DMS153 treated with DMSO at 0.1 percent for 48 hours (cell line): ENCODE data around the gene S100A13.
A peak's percentile ranks its signal among the peaks of the same experiment; 100 is the strongest.
"Not testable (repeated sequence)": the region's sequence is repeated elsewhere in the genome, so short reads cannot be mapped to it uniquely, and the experiment has no call there.

Experiments
- DNase-seq: peaks from one replicate; lab custom pipeline; 2025; ENCODE audit not compliant: unreplicated experiment; lab: John Stamatoyannopoulos, UW

The S100A13 gene

DNA sequence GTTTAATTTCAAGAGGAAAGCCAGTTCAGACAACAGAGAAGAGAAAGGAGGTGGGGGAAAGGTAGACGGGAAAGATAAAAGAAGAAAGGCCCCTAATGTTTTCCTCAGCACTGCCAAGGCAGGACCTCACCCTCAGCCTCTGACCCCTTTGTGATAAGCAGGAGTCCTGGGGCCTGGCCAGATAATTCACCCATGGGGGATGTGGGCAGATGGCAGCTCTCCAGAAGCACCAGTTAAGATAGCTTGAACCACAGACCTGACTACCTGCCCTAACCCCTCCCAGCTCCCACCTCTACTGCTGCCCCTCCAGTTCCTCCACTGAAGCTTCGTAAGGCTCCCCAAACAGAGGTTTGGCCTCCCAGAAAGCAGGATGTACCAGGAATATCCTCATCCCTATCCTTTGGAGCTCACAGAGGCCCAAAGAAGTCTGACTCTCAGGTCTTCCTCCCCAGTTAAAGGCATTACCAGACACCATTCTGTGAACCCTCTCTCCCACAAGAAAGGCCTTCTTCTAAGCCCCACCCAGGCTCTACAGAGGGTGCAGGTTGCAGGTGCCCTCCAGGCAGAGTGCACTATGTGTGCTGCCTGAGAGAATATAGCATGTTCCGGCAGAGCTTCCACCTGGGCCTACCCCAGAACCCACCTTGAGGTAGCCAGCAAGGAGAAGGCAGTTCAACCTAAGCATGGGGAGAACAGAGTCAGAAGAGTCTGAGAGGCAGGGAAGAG lies 22.0 kb upstream of the S100A13 start:
- DNase-seq = no peak

DNA sequence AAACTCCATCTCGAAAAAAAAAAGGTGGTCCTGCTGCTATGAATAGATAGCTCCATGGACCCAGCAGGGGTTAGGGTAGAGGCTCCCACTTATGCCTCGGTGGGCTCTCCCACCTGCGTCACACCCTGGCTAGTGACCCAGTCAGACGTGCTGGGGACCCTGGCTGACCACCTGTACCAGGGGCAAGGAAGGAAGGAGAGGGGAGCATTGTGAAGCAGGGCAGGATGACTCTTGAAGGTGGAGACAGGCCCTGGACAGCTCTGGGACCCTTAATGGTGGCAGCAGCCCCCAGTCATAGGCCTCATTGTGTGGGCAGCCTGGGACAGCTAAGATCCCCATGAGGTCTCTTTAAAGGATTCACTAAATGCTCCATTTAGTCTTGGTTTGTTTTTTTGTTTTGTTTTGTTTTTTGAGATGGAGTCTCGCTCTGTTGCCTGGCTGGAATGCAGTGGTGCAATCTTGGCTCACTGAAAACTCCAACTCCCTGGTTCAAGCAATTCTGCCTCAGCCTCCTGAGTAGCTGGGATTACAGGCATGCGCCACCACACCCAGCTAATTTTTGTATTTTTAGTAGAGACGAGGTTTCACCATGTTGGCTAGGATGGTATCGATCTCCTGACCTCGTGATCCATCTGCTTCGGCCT lies 20.8 kb upstream of the S100A13 start:
- no peak for DNase-seq

DNA sequence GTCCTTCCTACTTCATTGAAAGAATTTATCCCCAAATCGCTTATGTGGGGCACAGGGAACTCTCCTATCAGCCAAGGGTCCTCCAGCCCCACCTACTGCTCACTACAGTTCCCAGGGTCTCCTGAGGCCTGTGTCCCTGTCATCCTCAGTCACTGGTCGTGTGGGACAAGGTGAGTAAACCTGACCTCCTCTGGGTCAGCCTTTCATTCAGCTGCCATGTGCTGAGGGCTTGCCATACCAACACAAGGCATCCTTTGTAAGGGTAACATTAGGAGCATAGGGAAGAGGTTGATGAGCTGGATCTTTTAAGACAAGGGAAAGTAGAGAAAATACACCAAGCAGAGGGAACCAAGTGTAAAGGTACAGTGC lies 20.0 kb upstream of the S100A13 start:
- DNase-seq = no peak

DNA sequence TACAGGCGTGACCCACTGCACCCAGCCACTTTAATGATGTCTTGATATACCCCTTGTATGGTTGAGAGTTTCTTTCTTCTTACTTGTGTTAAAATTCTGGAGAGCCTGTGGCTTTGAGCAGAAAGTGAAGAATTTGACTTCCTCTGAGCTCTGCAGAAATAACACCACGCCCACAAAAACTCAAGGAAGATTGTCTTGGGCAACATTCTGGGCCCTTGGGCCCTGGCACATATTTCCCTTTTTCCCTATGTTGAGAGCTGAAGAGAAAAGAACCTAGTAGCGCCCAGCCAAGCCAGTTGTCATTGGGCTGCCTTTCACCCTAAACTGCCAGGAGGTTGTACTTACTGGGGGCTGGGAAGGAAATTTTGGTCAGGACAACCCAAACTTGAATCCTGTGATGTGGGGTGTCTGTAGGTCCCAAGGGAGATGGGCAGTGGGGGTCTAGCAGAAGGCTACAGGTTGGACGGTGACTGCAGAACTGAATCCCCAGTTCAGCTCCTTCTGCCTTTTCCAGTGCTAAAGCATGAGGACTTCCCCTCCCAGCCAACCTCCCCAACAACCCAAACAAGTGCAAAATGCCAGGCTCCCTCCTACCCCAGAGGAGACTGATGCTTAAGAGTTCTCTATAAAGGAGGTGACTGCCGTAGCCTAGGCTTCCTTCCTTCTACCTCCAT lies 19.5 kb upstream of the S100A13 start:
- no peak for DNase-seq

DNA sequence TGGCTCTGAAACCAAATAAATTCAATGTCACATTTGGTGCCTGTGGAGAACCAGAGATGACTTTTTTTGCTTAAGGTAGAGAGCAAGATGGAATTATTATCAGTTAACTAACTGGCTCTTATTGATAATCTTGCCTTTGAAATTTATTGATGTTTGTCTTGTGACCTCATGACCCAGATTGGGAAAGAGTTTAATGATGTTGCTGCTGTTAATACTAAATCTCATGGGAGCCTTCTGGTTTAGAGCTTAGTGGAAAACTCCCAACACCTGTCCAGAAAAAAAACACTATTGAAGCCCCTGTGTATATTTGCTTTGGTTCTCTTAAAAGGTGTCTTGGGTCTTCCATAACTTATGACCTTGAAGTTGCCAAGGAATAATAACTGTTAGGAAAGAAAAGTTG lies 16.5 kb upstream of the S100A13 start:
- no peak for DNase-seq

DNA sequence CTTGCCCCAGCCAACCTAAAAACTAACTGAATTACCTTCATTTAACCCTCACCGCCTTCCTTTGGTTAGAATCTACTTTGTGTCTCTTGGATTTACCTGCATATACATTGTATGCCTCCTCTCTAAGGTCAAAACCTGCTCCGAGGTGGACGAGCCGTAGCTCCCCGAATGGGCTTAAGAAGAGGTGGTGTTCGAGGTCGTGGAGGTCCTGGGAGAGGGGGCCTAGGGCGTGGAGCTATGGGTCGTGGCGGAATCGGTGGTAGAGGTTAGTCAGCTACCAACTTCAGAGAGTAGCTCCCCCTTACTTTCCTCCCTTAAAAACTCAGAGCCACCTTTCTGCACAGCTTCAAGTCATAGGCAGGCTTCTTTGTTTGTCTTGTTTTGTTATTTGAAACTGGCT lies 15.8 kb upstream of the S100A13 start:
- no peak for DNase-seq

DNA sequence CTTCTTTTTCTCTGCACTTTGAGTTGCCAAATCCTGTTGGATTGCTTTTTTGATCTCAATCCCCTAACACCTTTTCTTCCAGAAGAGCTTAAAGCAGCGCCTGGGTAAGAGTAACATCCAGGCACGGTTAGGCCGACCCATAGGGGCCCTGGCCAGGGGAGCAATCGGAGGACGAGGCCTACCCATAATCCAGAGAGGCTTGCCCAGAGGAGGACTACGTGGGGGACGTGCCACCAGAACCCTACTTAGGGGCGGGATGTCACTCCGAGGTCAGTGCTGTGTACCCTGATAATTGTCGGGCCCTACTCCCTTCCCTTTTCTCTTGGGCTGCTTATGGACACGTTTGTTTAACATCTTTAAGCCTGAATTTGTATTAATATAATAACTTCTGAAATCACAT lies 14.9 kb upstream of the S100A13 start:
- DNase-seq = no peak

DNA sequence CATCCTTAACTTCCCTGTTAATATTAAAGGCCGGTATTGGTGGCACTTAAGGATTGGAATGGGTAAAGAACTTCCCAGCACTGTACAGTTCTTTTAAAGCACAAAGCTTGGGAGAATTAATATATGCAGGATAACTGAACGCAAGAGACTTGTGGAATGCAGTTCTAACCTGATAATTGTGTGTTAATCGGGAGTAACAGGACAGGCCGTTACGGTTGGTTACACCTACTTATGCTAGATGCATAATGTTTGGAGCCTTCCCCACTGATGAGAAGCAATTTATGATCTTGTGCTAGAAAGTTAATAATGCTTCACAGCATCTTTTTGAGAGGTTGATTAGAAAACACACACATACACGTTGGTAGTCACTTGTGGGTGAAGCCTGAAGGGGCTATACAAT lies 13.6 kb upstream of the S100A13 start:
- DNase-seq = no peak

DNA sequence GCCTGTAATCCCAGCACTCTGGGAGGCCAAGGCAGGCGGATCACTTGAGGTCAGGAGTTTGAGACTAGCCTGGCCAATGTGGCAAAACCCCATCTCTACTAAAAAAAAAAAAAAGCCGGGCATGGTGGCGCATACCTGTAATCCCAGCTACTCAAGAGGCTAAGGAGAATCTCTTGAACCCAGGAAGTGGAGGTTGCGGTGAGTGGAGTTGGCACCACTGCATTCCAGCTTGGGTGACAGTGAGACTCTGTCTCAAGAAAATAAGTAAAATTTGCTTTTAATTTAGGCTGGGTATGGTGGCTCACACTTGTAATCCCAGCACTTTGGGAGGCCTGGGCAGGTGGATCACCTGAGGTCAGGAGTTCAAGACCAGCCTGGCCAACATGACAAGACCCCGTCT lies 12.9 kb upstream of the S100A13 start:
- DNase-seq = not testable (repeated sequence)

DNA sequence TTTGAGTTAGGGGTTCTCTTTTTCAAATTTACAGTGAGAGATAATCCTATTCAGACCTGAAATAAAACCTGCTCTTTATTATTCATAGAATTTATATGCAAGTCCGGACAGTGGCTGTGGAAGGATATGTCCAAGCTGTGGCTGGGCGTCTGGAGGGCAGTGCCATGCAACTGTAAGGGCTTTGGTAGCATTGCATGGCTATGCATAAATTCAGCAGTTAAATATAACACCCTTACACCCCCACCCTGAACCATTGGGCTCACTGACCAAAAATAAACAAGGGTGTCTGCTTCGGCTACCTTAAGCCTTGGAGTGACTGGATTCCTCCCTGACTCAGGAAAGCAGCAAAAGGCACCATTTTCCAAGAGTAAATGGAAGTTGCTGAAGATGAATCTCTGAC lies 12.0 kb upstream of the S100A13 start:
- DNase-seq = no peak

DNA sequence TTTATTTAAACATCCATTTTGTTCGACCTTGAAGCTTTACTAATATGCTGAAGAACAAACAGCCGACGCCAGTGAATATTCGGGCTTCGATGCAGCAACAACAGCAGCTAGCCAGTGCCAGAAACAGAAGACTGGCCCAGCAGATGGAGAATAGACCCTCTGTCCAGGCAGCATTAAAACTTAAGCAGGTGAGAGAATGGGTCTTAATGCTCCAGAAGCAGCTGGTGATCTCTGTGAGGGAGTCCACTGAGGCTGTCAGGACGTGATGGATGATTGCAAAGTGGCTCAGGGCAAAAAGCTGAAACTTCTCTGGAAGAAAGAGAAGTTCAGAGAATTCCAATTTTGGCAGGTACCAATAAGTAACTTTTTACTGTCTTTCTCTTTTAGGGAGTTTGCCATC lies 11.0 kb upstream of the S100A13 start:
- no peak for DNase-seq

DNA sequence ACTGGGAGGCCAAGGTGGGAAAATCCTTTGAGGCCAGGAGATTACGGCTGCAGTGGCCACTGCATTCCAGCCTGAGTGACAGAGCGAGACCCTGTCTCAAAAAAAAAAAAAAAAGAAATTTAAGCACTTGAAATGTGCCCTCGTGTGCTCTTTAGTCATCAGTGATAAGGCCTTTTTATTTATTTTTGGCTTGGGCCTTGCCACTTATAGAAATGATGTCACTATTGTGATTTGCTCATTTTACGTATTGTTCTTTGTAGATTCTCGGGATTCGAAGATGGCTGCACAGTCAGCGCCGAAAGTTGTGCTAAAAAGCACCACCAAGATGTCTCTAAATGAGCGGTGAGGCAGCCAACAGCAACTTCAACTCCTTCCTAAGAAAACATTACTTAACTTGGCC lies 9.0 kb upstream of the S100A13 start:
- DNase-seq = no peak

DNA sequence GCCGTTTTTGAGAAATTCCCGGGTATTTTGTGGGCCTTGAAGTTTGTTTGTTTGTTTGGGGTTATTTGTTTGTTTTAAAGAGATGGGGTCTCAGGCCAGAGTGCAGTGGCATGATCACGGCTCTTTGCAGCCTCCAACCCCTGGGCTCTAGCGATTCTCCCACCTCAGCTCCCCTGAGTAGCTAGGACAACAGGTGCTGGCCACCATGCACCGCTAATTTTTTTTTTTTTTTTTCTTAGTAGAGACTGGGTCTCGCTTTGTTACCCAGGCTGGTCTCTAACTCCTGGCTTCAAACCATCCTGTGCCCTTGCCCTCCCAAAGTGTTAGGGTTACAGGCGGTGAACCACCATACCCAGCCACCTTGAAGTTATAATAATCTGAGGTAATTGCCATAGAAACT lies 8.6 kb upstream of the S100A13 start:
- no peak for DNase-seq

DNA sequence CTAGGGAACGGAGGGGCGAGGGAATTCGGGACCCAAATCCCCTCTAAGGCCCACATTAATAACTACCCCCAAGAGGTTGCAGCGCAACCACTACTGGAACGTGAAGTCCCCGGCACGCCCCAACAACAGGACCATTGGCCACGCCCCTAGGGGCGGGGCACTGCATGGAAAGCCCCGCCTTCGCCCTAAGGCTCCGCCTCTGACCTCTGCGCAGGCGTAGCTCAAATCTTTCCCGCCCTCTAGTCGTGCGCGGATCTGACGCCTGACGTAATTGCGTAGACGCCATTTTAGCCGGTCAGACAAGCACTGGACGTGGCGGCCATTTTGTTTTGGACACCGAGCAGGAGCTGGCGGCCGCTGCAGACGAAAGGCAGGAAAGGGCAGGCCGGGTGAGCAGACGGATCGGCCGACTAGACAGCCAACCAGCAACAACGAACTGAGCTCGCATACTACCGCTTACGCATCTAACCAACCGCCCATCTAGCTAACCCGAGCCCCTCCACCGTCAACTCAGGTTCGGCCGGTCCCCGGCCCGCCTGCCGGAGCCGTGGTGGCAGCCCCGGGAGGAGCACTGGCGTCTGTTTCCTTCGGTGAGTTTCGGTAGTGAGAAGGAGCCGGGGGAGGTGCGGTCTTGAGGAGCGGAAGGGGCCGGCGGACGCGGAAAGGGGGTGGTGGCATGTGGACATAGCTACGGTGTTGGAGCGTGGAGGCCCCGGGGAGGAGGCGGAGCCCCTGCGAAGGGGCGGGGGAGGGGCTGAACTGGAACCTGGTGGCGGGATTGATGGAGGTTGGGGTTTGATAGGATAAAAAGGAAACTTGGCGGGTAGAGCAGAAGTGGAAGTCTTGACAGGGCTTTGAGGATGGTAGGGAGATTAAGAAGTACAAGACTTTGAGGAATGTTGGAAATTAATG lies 6.7 kb upstream of the S100A13 start, which contains the start of gene CHTOP:
Gene CHTOP (plus strand): TSS at position 313 of the 912 bp plus-strand sequence. CDS start 2,523 bp downstream, outside the sequence.
- DNase-seq = peak; percentile 98

DNA sequence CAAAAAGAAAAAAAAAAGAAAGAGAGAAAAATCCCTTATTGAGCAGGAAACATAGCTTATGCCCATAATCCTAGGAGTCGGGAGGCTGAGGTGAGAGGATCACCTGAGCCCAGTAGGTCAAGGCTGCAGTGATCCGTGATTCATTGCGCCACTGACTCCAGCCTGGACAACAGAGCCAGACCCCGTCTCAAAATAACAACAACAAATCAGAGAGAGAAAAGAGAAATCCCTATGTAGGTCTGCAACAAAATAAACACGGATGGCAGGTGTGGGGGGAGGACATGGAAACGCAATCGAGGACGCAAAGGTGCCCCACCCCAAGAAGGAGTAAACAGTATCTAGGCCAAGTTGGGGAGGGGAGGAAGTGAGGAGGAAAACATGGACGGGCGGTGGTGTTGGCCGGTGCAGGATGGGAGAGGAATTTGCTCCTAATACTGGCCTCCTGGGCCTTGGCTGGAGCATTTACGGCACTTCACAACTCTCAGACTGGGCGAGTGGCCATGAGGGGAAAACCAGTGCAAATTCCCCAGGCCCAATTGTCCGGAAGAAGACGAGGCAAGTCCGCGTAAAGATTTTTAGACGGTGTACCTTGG lies 6.0 kb upstream of the S100A13 start:
- DNase-seq = no peak

DNA sequence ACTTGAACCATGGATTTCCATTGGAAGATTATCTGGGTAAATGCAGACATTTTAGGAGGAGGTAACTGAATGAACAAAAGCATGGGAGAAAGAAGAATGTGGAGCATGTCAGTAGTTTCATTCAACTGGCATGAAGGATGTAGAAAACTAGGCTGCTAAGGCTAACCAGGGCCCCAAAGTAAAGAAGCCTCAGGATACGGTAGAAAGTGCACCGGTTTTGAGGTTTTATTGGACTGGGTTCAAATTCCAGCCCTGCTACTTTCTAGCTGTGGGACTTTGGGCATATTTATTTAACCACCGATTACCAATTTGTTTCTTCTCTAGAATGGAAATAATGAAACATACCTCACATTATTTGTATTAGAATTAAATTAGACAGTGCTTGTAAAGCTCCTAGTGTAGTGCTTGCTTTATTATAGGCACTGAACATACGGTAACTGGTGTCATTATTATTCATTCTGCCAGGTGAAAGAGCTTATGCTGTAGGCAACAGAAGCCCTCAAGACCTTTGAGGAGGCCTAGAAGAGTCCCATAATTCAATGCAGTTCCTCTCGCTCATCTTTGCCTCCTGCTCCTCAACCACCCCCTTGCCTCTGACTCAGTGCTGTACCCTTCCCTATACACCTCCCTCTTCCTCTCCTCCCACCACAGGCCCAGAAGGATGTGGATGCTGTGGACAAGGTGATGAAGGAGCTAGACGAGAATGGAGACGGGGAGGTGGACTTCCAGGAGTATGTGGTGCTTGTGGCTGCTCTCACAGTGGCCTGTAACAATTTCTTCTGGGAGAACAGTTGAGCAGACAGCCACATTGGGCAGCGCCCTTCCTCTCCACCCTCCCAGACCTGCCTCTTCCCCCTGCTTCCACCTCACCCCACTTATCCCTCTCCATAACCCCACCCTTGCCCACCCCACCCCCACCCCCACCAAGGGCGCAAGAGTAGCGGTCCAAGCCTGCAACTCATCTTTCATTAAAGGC lies 4.0 kb upstream of the S100A13 start:
- DNase-seq = no peak

DNA sequence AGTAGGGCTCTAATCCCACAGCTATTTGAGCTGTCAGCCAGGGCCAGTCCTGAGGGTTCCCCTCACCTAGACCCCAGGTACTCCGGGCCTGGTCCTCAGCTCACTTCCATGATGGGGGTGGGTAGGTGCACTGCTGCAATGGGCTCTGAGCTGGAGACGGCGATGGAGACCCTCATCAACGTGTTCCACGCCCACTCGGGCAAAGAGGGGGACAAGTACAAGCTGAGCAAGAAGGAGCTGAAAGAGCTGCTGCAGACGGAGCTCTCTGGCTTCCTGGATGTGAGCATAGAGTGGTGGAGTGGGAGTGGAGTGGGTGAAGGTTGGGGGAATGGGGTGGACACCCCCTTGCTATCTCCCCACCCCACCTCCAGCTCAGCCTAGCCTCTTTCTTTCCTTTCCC lies 3.1 kb upstream of the S100A13 start:
- no peak for DNase-seq

DNA sequence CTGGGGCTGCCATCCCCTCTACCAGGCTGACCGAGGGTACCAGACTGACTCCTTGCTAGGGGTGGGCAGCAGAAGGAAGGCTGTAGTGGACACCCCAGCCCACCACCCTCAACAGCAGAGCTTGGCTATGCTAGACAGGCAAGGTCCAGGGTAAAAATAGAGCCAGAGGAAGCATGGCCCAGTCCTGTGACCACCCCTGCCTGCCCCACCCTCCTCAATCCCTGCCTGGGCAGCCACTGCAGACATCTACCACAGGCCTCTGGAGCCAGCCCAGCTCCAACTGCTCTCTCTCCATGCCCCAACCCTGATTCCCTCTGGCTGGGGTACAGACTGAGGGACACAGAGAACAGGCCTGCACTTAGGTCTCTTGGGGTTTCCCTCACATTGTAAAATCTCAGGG lies 2.7 kb upstream of the S100A13 start:
- DNase-seq = no peak

DNA sequence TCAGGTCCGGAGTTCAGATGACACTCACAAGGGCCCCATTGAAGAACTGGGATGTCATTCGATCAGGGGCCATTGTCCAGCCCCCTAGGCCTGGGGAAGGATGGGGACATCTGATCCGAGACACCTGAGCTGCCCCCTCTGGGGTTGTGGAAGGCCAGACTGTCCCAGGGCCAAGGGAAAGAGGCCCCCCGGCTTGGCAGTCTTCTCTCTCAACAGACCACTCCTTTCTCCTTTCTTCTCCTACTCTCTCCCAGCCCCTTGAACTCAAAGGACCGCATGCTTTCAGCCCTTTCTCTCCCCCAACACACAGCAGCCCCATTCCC lies 2.0 kb upstream of the S100A13 start:
- no peak for DNase-seq
